ENCODE data around the gene PRKCSH. TPM values are rescaled to one million over a fixed set of nuclear protein-coding genes. Genes with fewer than 3 reads are reported as not detected.

The PRKCSH gene
- total RNA-seq, 1 donor from 2014 or later = 79.1 TPM

DNA sequence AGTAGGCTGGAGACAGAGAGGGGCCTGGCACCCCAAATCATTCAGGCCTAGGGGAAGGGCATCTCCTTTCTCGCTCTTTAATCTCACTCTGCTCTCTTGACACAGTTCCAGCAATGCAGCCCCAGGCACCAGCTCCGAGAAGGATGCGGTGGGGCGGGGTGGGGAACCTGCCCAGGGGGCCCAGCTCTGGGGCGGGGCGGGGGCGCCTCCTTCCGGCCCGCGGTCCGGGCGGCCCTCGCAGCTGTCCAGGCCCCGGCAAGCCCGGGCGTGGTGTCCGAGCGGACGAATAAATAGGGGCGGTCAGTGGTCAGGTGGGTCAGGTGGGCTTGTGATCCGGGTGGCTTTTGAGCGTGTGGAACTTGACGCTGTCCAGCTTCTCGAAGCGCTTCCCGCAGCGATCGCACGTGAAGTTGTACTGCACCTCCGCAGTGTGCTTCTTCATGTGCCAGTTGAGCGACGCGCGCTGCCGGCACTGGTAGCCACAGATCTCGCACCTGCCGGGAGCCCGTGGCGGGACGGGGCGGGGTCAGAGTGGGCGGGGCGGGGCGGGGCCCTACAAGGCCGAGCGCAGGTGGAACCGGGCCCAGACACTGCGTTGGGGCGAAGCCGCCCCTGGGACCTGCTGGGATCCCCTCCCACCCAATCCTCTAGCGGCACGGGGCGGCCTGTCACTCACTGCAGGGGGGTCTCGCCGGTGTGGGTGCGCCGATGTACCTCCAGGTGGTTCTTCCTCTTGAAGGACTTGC lies 48.1 kb downstream of the PRKCSH start:
- Histone ChIP-seq H3K4me3 (no peak overlapping the region), H3K4me1 (peaks cover 37% of the 10 kb centered on the region), H3K27me3 (no peaks in the 10 kb centered on the region), H3K36me3 (peaks cover 0 to 15% of the 10 kb centered on the region in 2 donors), H3K9me3 (no peaks in the 10 kb centered on the region), H3K27ac (no peak overlapping the region)
- intact Hi-C loops (cut with DNase I) = loop anchor here (10.0 kb wide), 1 partner anchor 189 kb away; the partner anchor contains the start of gene TSPAN16
- no peak for TF ChIP-seq POLR2A (IDR thresholded peaks at IDR 0.05)
- no peak for TF ChIP-seq POLR2AphosphoS5 (IDR thresholded peaks at IDR 0.05; ENCODE audit: insufficient read depth in 1 of 2, low read depth in 1 of 2)
- TF ChIP-seq, protein P1, sequence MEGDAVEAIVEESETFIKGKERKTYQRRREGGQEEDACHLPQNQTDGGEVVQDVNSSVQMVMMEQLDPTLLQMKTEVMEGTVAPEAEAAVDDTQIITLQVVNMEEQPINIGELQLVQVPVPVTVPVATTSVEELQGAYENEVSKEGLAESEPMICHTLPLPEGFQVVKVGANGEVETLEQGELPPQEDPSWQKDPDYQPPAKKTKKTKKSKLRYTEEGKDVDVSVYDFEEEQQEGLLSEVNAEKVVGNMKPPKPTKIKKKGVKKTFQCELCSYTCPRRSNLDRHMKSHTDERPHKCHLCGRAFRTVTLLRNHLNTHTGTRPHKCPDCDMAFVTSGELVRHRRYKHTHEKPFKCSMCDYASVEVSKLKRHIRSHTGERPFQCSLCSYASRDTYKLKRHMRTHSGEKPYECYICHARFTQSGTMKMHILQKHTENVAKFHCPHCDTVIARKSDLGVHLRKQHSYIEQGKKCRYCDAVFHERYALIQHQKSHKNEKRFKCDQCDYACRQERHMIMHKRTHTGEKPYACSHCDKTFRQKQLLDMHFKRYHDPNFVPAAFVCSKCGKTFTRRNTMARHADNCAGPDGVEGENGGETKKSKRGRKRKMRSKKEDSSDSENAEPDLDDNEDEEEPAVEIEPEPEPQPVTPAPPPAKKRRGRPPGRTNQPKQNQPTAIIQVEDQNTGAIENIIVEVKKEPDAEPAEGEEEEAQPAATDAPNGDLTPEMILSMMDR (IDR thresholded peaks at IDR 0.05) = no peak
- no peak for DNase-seq (ENCODE audit: extremely low spot score in 2 of 2)

GRCh38 chr19:11485245-11485837 lies 49.9 kb downstream of the PRKCSH start:
- Histone ChIP-seq H3K36me3 (peaks cover 0 to 15% of the 10 kb centered on the region in 2 donors), H3K9me3 (no peaks in the 10 kb centered on the region), H3K4me3 (no peak overlapping the region), H3K4me1 (peaks cover 24% of the 10 kb centered on the region), H3K27me3 (no peaks in the 10 kb centered on the region), H3K27ac (no peak overlapping the region)
- no peak for DNase-seq (ENCODE audit: extremely low spot score in 2 of 2)
- intact Hi-C loops (cut with DNase I) = loop anchor here (10.0 kb wide), 1 partner anchor 191 kb away; the partner anchor contains the start of gene TSPAN16
- TF ChIP-seq POLR2A (IDR thresholded peaks at IDR 0.05) (no peak), POLR2AphosphoS5 (IDR thresholded peaks at IDR 0.05; ENCODE audit: insufficient read depth in 1 of 2, low read depth in 1 of 2) (no peak)
- TF ChIP-seq, protein P1 (IDR thresholded peaks at IDR 0.05) = no peak

GRCh38 chr19:11486661-11487503 lies 51.4 kb downstream of the PRKCSH start:
- peaks cover 0 to 15% of the 10 kb centered on the region in 2 donors for H3K36me3 ChIP-seq
- H3K4me3 ChIP-seq = no peak overlapping the region
- no peak for TF ChIP-seq POLR2AphosphoS5 (IDR thresholded peaks at IDR 0.05; ENCODE audit: insufficient read depth in 1 of 2, low read depth in 1 of 2)
- TF ChIP-seq, protein P1 (IDR thresholded peaks at IDR 0.05) = no peak
- no peak for TF ChIP-seq POLR2A (IDR thresholded peaks at IDR 0.05)
- no peaks in the 10 kb centered on the region for H3K27me3 ChIP-seq
- no peak for DNase-seq (ENCODE audit: extremely low spot score in 2 of 2)
- no peak overlapping the region for H3K27ac ChIP-seq
- peaks cover 14% of the 10 kb centered on the region for H3K4me1 ChIP-seq
- H3K9me3 ChIP-seq = no peaks in the 10 kb centered on the region
- intact Hi-C loops (cut with DNase I) = loop anchor here (10.0 kb wide), 1 partner anchor 192 kb away; the partner anchor contains the start of gene TSPAN16

DNA sequence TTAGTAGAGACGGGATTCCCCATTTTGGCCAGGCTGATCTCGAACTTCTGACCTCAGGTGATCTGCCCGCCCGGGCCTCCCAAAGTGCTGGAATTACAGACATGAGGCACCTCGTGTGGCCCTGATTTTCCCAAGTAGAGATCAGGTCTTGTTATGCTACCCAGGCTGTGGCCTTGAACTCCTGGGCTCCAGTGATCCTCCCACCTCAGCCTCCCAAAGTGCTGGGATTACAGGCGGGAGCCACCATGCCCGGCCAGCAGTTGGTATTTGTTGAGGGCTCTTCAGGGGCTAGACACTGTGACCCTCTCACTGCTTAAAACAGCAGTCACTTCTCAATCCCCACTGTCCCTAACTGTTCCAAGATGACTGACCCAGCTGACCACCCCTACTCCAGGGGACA lies 53.9 kb downstream of the PRKCSH start:
- no peaks in the 10 kb centered on the region for H3K27me3 ChIP-seq
- no peak overlapping the region for H3K27ac ChIP-seq
- H3K9me3 ChIP-seq = no peaks in the 10 kb centered on the region
- H3K36me3 ChIP-seq = peaks cover 0 to 8% of the 10 kb centered on the region in 2 donors
- TF ChIP-seq, protein P1 (IDR thresholded peaks at IDR 0.05) = no peak
- TF ChIP-seq POLR2A (IDR thresholded peaks at IDR 0.05) (no peak), POLR2AphosphoS5 (IDR thresholded peaks at IDR 0.05; ENCODE audit: insufficient read depth in 1 of 2, low read depth in 1 of 2) (no peak)
- H3K4me1 ChIP-seq = no peaks in the 10 kb centered on the region
- no peak overlapping the region for H3K4me3 ChIP-seq
- DNase-seq (ENCODE audit: extremely low spot score in 2 of 2) = no peak
- intact Hi-C loops (cut with DNase I) = loop anchor here (10.0 kb wide), 1 partner anchor 195 kb away; the partner anchor contains the start of gene TSPAN16

All from vagina (tissue), 2 donors.